ENCODE results near the gene FANCB. TPM values are rescaled to one million over a fixed set of nuclear protein-coding genes. Genes with fewer than 3 reads are reported as not detected.

The FANCB gene
- total and polyA plus RNA-seq, 2 donors (not counting 3 experiments of a cell fraction or from before 2014, with no cell fraction given), result 1.3 to 6.6 TPM

DNA sequence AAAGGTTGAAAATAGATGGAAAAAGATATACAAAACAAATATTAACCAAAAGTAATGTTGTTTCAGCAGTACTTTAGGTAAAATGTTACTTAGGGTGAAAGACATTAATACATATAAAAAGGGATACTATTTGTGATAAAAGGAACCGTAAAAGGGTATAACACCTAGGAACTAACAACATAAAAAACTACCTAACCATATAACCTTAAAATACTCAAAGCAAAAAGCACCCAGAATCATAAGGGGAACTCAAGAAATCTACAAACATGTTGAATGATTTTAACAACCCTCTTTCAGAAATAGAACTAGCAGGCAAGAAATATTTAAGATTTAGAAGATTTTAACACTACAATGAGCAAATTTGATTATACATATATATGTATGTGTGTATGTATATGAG, 11.8 kb upstream of the FANCB start:
- Histone ChIP-seq H3K4me3 (replicated peaks in 1 of 3; ENCODE audit: insufficient read depth in 1 of 3, low read depth in 1 of 3, low read length in 3 of 3) (no peak overlapping the region), H3K36me3 (ENCODE audit: control insufficient read depth in 2 of 2, extremely low read depth in 1 of 2, insufficient read depth in 2 of 2, low read length in 2 of 2) (no peaks in the 10 kb centered on the region), H3K9me1 (replicated peaks; ENCODE audit: control insufficient read depth, extremely low read depth, insufficient read depth, low read length) (no peaks in the 10 kb centered on the region), H3K4me2 (ENCODE audit: insufficient read depth, low read length) (no peak overlapping the region), H3K27ac (ENCODE audit: insufficient read depth, low read depth, low read length) (no peak overlapping the region), H3K9ac (replicated peaks; ENCODE audit: extremely low read depth, insufficient read depth, low read length) (no peak overlapping the region), H3K27me3 (ENCODE audit: control insufficient read depth in 2 of 2, insufficient read depth in 2 of 2, low read length in 2 of 2) (no peaks in the 10 kb centered on the region), H3K79me2 (ENCODE audit: control insufficient read depth, insufficient read depth, low read length) (no peaks in the 10 kb centered on the region), H4K20me1 (replicated peaks; ENCODE audit: control insufficient read depth, extremely low read depth, insufficient read depth, low read length) (no peaks in the 10 kb centered on the region), H2AFZ (ENCODE audit: low read depth, low read length) (no peak overlapping the region), H3K4me1 (ENCODE audit: control insufficient read depth, extremely low read depth, insufficient read depth, low read length) (no peaks in the 10 kb centered on the region), H3K9me3 (replicated peaks; ENCODE audit: control insufficient read depth, insufficient read depth, low read length) (no peaks in the 10 kb centered on the region)
- TF ChIP-seq POLR2A (IDR thresholded peaks at IDR 0.05; ENCODE audit: low read depth, low read length) (no peak), EZH2 (IDR thresholded peaks at IDR 0.05; ENCODE audit: borderline replicate concordance, low read depth, low read length, severe bottlenecking) (no peak), GATA2 (IDR thresholded peaks at IDR 0.05; ENCODE audit: insufficient read depth, insufficient read length, low read depth, low read length) (no peak), FOS (IDR thresholded peaks at IDR 0.05; ENCODE audit: borderline replicate concordance, insufficient read depth, low read length) (no peak)
- TF ChIP-seq, protein P1, sequence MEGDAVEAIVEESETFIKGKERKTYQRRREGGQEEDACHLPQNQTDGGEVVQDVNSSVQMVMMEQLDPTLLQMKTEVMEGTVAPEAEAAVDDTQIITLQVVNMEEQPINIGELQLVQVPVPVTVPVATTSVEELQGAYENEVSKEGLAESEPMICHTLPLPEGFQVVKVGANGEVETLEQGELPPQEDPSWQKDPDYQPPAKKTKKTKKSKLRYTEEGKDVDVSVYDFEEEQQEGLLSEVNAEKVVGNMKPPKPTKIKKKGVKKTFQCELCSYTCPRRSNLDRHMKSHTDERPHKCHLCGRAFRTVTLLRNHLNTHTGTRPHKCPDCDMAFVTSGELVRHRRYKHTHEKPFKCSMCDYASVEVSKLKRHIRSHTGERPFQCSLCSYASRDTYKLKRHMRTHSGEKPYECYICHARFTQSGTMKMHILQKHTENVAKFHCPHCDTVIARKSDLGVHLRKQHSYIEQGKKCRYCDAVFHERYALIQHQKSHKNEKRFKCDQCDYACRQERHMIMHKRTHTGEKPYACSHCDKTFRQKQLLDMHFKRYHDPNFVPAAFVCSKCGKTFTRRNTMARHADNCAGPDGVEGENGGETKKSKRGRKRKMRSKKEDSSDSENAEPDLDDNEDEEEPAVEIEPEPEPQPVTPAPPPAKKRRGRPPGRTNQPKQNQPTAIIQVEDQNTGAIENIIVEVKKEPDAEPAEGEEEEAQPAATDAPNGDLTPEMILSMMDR (IDR thresholded peaks at IDR 0.05; ENCODE audit: extremely low read depth in 1 of 2, insufficient read depth in 1 of 2, low read depth in 1 of 2, low read length in 2 of 2), result no peak
- ChIA-PET POLR2A (no interaction called here), CTCF (no interaction called here)
- FAIRE-seq (no peak), DNase-seq (ENCODE audit: low read depth, low spot score) (no peak)
- dilution Hi-C loops (cut with MboI; ENCODE audit: extremely low pct_ligation_motif_present, low sequenced_read_pairs), result no loop called here
- no TSS peak for BruUV-seq (replicated peaks)
- intact Hi-C loops (cut with micrococcal nuclease), result no loop called here

DNA sequence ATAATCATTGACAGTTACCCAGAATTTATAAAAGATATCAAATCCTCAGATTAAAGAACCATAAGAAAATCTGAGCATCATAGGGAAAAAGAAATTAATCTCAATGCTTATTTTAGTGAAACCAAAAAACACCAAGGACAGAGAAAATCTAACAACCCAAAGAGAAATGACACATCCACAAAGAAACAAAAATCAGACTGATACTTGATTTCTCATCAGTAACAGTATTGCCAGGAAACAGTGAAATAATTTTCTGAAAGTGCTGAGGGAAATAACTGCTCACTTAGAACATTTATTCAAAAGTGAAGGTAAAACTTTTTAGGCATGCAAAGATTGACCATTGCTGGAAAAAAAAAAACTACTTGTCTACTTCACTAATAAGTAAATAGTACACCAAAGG, 11.0 kb upstream of the FANCB start:
- no peaks in the 10 kb centered on the region for H3K9me1 ChIP-seq (replicated peaks; ENCODE audit: control insufficient read depth, extremely low read depth, insufficient read depth, low read length)

More for the DNA sequence above, 11.0 kb upstream of the FANCB start:
- no peak overlapping the region for H3K4me3 ChIP-seq (replicated peaks in 1 of 3; ENCODE audit: insufficient read depth in 1 of 3, low read depth in 1 of 3, low read length in 3 of 3)
- no peaks in the 10 kb centered on the region for H3K27me3 ChIP-seq (ENCODE audit: control insufficient read depth in 2 of 2, insufficient read depth in 2 of 2, low read length in 2 of 2)
- H3K9me3 ChIP-seq (replicated peaks; ENCODE audit: control insufficient read depth, insufficient read depth, low read length), result no peaks in the 10 kb centered on the region
- FAIRE-seq (no peak), DNase-seq (ENCODE audit: low read depth, low spot score) (no peak)
- intact Hi-C loops (cut with micrococcal nuclease), result no loop called here
- no peaks in the 10 kb centered on the region for H3K4me1 ChIP-seq (ENCODE audit: control insufficient read depth, extremely low read depth, insufficient read depth, low read length)
- CTCF ChIA-PET, result no interaction called here
- H2AFZ ChIP-seq (ENCODE audit: low read depth, low read length), result no peak overlapping the region
- no peaks in the 10 kb centered on the region for H3K36me3 ChIP-seq (ENCODE audit: control insufficient read depth in 2 of 2, extremely low read depth in 1 of 2, insufficient read depth in 2 of 2, low read length in 2 of 2)
- BruUV-seq (replicated peaks), result no TSS peak
- no peak overlapping the region for H3K27ac ChIP-seq (ENCODE audit: insufficient read depth, low read depth, low read length)
- H3K79me2 ChIP-seq (ENCODE audit: control insufficient read depth, insufficient read depth, low read length), result no peaks in the 10 kb centered on the region
- POLR2A ChIA-PET, result no interaction called here
- H3K9ac ChIP-seq (replicated peaks; ENCODE audit: extremely low read depth, insufficient read depth, low read length), result no peak overlapping the region
- dilution Hi-C loops (cut with MboI; ENCODE audit: extremely low pct_ligation_motif_present, low sequenced_read_pairs), result no loop called here
- H3K4me2 ChIP-seq (ENCODE audit: insufficient read depth, low read length), result no peak overlapping the region
- TF ChIP-seq, protein P1 (IDR thresholded peaks at IDR 0.05; ENCODE audit: extremely low read depth in 1 of 2, insufficient read depth in 1 of 2, low read depth in 1 of 2, low read length in 2 of 2), result no peak
- TF ChIP-seq JUN (IDR thresholded peaks at IDR 0.05; ENCODE audit: borderline replicate concordance, insufficient read depth, insufficient read length, low read depth) (no peak), GATA2 (IDR thresholded peaks at IDR 0.05; ENCODE audit: insufficient read depth, insufficient read length, low read depth, low read length) (no peak), POLR2AphosphoS5 (IDR thresholded peaks at IDR 0.05; ENCODE audit: insufficient read depth, low read depth, low read length) (no peak), MYC (IDR thresholded peaks at IDR 0.05; ENCODE audit: low read depth, low read length) (no peak), FOS (IDR thresholded peaks at IDR 0.05; ENCODE audit: borderline replicate concordance, insufficient read depth, low read length) (no peak), POLR2A (IDR thresholded peaks at IDR 0.05; ENCODE audit: low read depth, low read length) (no peak), EZH2 (IDR thresholded peaks at IDR 0.05; ENCODE audit: borderline replicate concordance, low read depth, low read length, severe bottlenecking) (no peak)
- TF ChIP-seq, protein P2, sequence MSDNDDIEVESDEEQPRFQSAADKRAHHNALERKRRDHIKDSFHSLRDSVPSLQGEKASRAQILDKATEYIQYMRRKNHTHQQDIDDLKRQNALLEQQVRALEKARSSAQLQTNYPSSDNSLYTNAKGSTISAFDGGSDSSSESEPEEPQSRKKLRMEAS (IDR thresholded peaks at IDR 0.05; ENCODE audit: insufficient read depth, insufficient read length), result no peak
- no peaks in the 10 kb centered on the region for H4K20me1 ChIP-seq (replicated peaks; ENCODE audit: control insufficient read depth, extremely low read depth, insufficient read depth, low read length)
